Measurements from ENCODE around the gene ITPA. TPM values are rescaled to one million over a fixed set of nuclear protein-coding genes. Genes with fewer than 3 reads are reported as not detected.
A peak's percentile ranks its signal among the peaks of the same experiment; 100 is the strongest.

ITPA gene
- total and polyA plus RNA-seq, 2 of the 13 experiments (the other 11 are each of a cell fraction or from before 2014, with no cell fraction given) = 60.1 to 103 TPM

GRCh38 chr20:3173610-3174441 is 35.5 kb upstream of the ITPA start (continued):
- TF ChIP-seq THAP9 (CRISPR knock-in tag; IDR thresholded peaks at IDR 0.05; ENCODE audit: borderline replicate concordance) (peak; percentile 95), IKZF5 (CRISPR knock-in tag; IDR thresholded peaks at IDR 0.05) (peak; percentile 84), ZNF552 (CRISPR knock-in tag; IDR thresholded peaks at IDR 0.05; ENCODE audit: borderline replicate concordance) (peak; percentile 86; the same call in 1 of the 2 replicates), MEF2D (CRISPR knock-in tag; IDR thresholded peaks at IDR 0.05) (peak; percentile 88; the same call in 1 of the 2 replicates), TAF1 (CRISPR knock-in tag; IDR thresholded peaks at IDR 0.05) (peak; percentile 72), CEBPG (CRISPR knock-in tag; IDR thresholded peaks at IDR 0.05) (no peak), KLF15 (CRISPR knock-in tag; IDR thresholded peaks at IDR 0.05; ENCODE audit: borderline replicate concordance) (peak; percentile 98), ZNF513 (CRISPR knock-in tag; conservative IDR thresholded peaks at IDR 0.05) (no peak), HMGA1 (CRISPR knock-in tag; conservative IDR thresholded peaks at IDR 0.05) (no peak), HDAC6 (IDR thresholded peaks at IDR 0.05; ENCODE audit: low read depth, low read length) (no peak; the same call in 1 of the 2 replicates), ZNF761 (CRISPR knock-in tag; conservative IDR thresholded peaks at IDR 0.05) (no peak; the same call in 1 of the 2 replicates), MLLT10 (CRISPR knock-in tag; IDR thresholded peaks at IDR 0.05) (no peak), HIC2 (CRISPR knock-in tag; IDR thresholded peaks at IDR 0.05; ENCODE audit: low read depth) (peak; percentile 32), ARID4A (CRISPR knock-in tag; IDR thresholded peaks at IDR 0.05; ENCODE audit: borderline replicate concordance) (peak; percentile 82)

All from HepG2 (cell line).